ENCODE measurements around the gene CSMD2. TPM values are rescaled to one million over a fixed set of nuclear protein-coding genes. Genes with fewer than 3 reads are reported as not detected.

The CSMD2 gene
- total RNA-seq, 1 experiment from 2014 or later = 1.5 TPM

Other genes with a start within 250 kb of the CSMD2 start
- gene C1orf94, start 11.7 kb upstream of the CSMD2 start, total RNA-seq (2014; rRNA removed; shearing (Covaris generic)) = not detected in 2 replicates